HCT116 (cell line): ENCODE results near the gene TEX29. TPM values are rescaled to one million over a fixed set of nuclear protein-coding genes. Genes with fewer than 3 reads are reported as not detected.

Source experiments
- ATAC-seq: fragments of 200-7000 bp; cut with Tn5 transposase; 2 replicates; pipeline ENCODE4 v1.9.1; 2020; ENCODE audit warnings: mild to moderate bottlenecking, moderate library complexity
- BruUV-seq: library from RNA; stranded (reverse); fragments of 400-500 nt; replicated peaks from 2 replicates; lab custom pipeline; 2021; lab: Mats Ljungman, UMichigan
- CTCF ChIA-PET: fragments of 300-600 bp; sonication (Branson Sonifier 250); formaldehyde crosslinking; loops from one replicate; lab custom pipeline; 2021; ENCODE audit warnings: antibody characterized with exemption; lab: Charles Lee
- POLR2A ChIA-PET: fragments of 300-600, 350-600 bp; sonication (Branson Sonifier 250); formaldehyde crosslinking; loops from one replicate; lab custom pipeline; 2021; ENCODE audit warnings: antibody characterized with exemption; lab: Charles Lee
- RAD21 ChIA-PET, 2 experiments: fragments of 300-600 bp; sonication (Branson Sonifier 250); formaldehyde crosslinking; loops; one replicate each; lab custom pipeline; 2023; ENCODE audit warnings: low total read pairs in 2 of 2; ENCODE audit not compliant: uncharacterized antibody in 2 of 2, unreplicated experiment in 2 of 2, low non-redundant PET in 1 of 2; lab: Charles Lee
- DNase-seq: peaks from one replicate; pipeline ENCODE4 v3.0.0-alpha.2; 2010; ENCODE audit warnings: low read depth, low spot score
- H2AFZ ChIP-seq: fragments of 200-600 bp; shearing (Covaris generic), sonication (generic); 2 replicates; pipeline ENCODE4 v1.6.1; 2017; ENCODE audit warnings: low read depth, mixed run types, mixed read lengths, antibody characterized with exemption, low read length; ENCODE audit not compliant: poor library complexity, severe bottlenecking
- H3K27ac ChIP-seq: 2 replicates; pipeline ENCODE4 v1.5.1; 2012; ENCODE audit warnings: low read depth, low read length
- H3K27me3 ChIP-seq: fragments of 200-600 bp; sonication (generic); 2 replicates; pipeline ENCODE4 v1.6.1; 2016; ENCODE audit warnings: mixed run types, low read length, mixed read lengths; ENCODE audit not compliant: insufficient read depth
- H3K36me3 ChIP-seq, 2 experiments: fragments of 200-500 bp in 1 of 2; fragments of 200-600 bp in 1 of 2; sonication (Bioruptor generic) in 1 of 2; sonication (generic) in 1 of 2; 2 replicates each; pipeline versions ENCODE4 v1.5.1 to v1.6.1; 2014 to 2016; ENCODE audit warnings: low read length in 2 of 2, inconsistent platforms in 1 of 2, mixed read lengths in 1 of 2, mixed run types in 1 of 2; ENCODE audit not compliant: insufficient read depth in 2 of 2, control insufficient read depth in 1 of 2
- H3K4me1 ChIP-seq, 2 experiments: fragments of 200-600 bp in 1 of 2; sonication (generic) in 1 of 2; 2 replicates each; pipeline versions ENCODE4 v1.5.1 to v1.6.1; 2012 to 2017; ENCODE audit warnings: low read length in 2 of 2, inconsistent platforms in 1 of 2, mild to moderate bottlenecking in 1 of 2, mixed read lengths in 1 of 2, mixed run types in 1 of 2, moderate library complexity in 1 of 2; ENCODE audit not compliant: insufficient read depth in 2 of 2, control insufficient read depth in 1 of 2
- H3K4me2 ChIP-seq: fragments of 200-600 bp; sonication (generic); 2 replicates; pipeline ENCODE4 v1.6.1; 2017; ENCODE audit warnings: mixed run types, low read length, mixed read lengths
- H3K4me3 ChIP-seq, 2 experiments: fragments of 200-600 bp in 1 of 2; sonication (generic) in 1 of 2; replicated peaks in 1 of 2; 2 replicates each; pipeline ENCODE4 v1.5.1; 2011 to 2016; ENCODE audit warnings: low read length in 2 of 2, control low read depth in 1 of 2, low read depth in 1 of 2, mild to moderate bottlenecking in 1 of 2, mixed read lengths in 1 of 2, mixed run types in 1 of 2
- H3K79me2 ChIP-seq: fragments of 200-600 bp; sonication (generic); 2 replicates; pipeline ENCODE4 v1.6.1; 2017; ENCODE audit warnings: mild to moderate bottlenecking, mixed run types, low read length, moderate library complexity, mixed read lengths; ENCODE audit not compliant: insufficient read depth
- H3K9ac ChIP-seq: fragments of 200-600 bp; sonication (generic); 2 replicates; pipeline ENCODE4 v1.6.1; 2016; ENCODE audit warnings: low read length, mixed read lengths
- H3K9me2 ChIP-seq: fragments of 200-600 bp; sonication (generic), shearing (Covaris generic); 2 replicates; pipeline ENCODE4 v1.6.1; 2017; ENCODE audit warnings: mixed run types, mild to moderate bottlenecking, moderate library complexity; ENCODE audit not compliant: insufficient read depth
- H3K9me3 ChIP-seq, 2 experiments: fragments of 200-500 bp in 1 of 2; fragments of 200-600 bp in 1 of 2; sonication (Bioruptor generic) in 1 of 2; sonication (generic) in 1 of 2; 2 replicates each; pipeline ENCODE4 v1.6.1; 2014 to 2017; ENCODE audit warnings: low read length in 2 of 2, mixed read lengths in 2 of 2, inconsistent platforms in 1 of 2, low read depth in 1 of 2, mild to moderate bottlenecking in 1 of 2, mixed run types in 1 of 2, moderate library complexity in 1 of 2; ENCODE audit not compliant: control insufficient read depth in 1 of 2, insufficient read depth in 1 of 2
- H4K20me1 ChIP-seq: fragments of 200-600 bp; sonication (generic), shearing (Covaris generic); 2 replicates; pipeline ENCODE4 v1.6.1; 2017; ENCODE audit warnings: mixed run types, mild to moderate bottlenecking, moderate library complexity; ENCODE audit not compliant: insufficient read depth
- CBX3 ChIP-seq: IDR thresholded peaks from 2 replicates; pipeline ENCODE4 v1.6.1; 2012; ENCODE audit warnings: low read depth
- CEBPB ChIP-seq: IDR thresholded peaks from 2 replicates; pipeline ENCODE4 v1.6.1; 2012; ENCODE audit warnings: low read depth
- CTCF ChIP-seq, 3 experiments: fragments of 200-600 bp in 1 of 3; sonication (generic) in 1 of 3; IDR thresholded peaks in 2 of 3; conservative IDR thresholded peaks in 1 of 3; 2 replicates each; pipeline ENCODE4 v1.5.1; 2012 to 2017; ENCODE audit warnings: low read depth in 2 of 3, low read length in 2 of 3, antibody characterized with exemption in 1 of 3, borderline replicate concordance in 1 of 3, control low read depth in 1 of 3, mild to moderate bottlenecking in 1 of 3, mixed read lengths in 1 of 3, mixed run types in 1 of 3, moderate library complexity in 1 of 3; ENCODE audit not compliant: insufficient read depth in 1 of 3
- EGR1 ChIP-seq: IDR thresholded peaks from 2 replicates; pipeline ENCODE4 v1.6.1; 2012; ENCODE audit warnings: low read depth
- ELF1 ChIP-seq: IDR thresholded peaks from 2 replicates; pipeline ENCODE4 v1.6.1; 2012; ENCODE audit warnings: low read depth, borderline replicate concordance
- EZH2 ChIP-seq: fragments of 200-600 bp; sonication (generic); IDR thresholded peaks from 2 replicates; pipeline ENCODE4 v1.6.1; 2017; ENCODE audit warnings: antibody characterized with exemption, mixed run types
- FOSL1 ChIP-seq: IDR thresholded peaks from 2 replicates; pipeline ENCODE4 v1.6.1; 2012; ENCODE audit warnings: low read depth
- MAX ChIP-seq: IDR thresholded peaks from 2 replicates; pipeline ENCODE4 v1.6.1; 2012
- POLR2A ChIP-seq: IDR thresholded peaks from 2 replicates; pipeline ENCODE4 v1.7.0; 2011; ENCODE audit warnings: borderline replicate concordance; ENCODE audit not compliant: insufficient read depth, insufficient read length; ENCODE audit errors: extremely low read depth
- POLR2AphosphoS5 ChIP-seq: IDR thresholded peaks from 2 replicates; pipeline ENCODE4 v1.6.1; 2011; ENCODE audit warnings: mild to moderate bottlenecking, low read depth, low read length, moderate library complexity
- RAD21 ChIP-seq: IDR thresholded peaks from 2 replicates; pipeline ENCODE4 v1.6.1; 2012; ENCODE audit warnings: low read depth, mild to moderate bottlenecking
- REST ChIP-seq: IDR thresholded peaks from 2 replicates; pipeline ENCODE4 v1.6.1; 2012; ENCODE audit warnings: low read depth
- SIN3A ChIP-seq: IDR thresholded peaks from 2 replicates; pipeline ENCODE4 v1.6.1; 2012; ENCODE audit warnings: low read depth
- SP1 ChIP-seq: IDR thresholded peaks from 2 replicates; pipeline ENCODE4 v1.6.1; 2012; ENCODE audit warnings: low read depth
- ZFX ChIP-seq: fragments of 450-650 bp; IDR thresholded peaks from 2 replicates; pipeline ENCODE4 v1.6.1; 2017
- ZNF274 ChIP-seq: fragments of 200-500 bp; sonication (Bioruptor generic); IDR thresholded peaks from 2 replicates; pipeline ENCODE4 v1.6.1; 2014; ENCODE audit warnings: mild to moderate bottlenecking, low read depth, low read length, inconsistent platforms
- intact Hi-C: fragments of 100-400 bp; cut with micrococcal nuclease; formaldehyde crosslinking; loops from 2 replicates; pipeline ENCODE4 v1.10.0; 2022
- total RNA-seq: library from RNA; stranded (reverse); gene quantifications from one replicate; pipeline ENCODE4 v1.2.1, GENCODE V29; 2021; ENCODE audit not compliant: unreplicated experiment

The TEX29 gene
- total RNA-seq, 1 experiment from 2014 or later, result not detected

GRCh38 chr13:111329641-111330040, 9.2 kb downstream of the TEX29 start:
- Histone ChIP-seq H3K9me3 (no peaks in the 10 kb centered on the region), H3K27me3 (0 out of 2 replicates have a peak, but pooled peaks cover 3% of the 10 kb centered on the region), H3K9me2 (no peaks in the 10 kb centered on the region), H3K4me3 (no peak overlapping the region), H3K9ac (no peak overlapping the region), H2AFZ (no peak overlapping the region), H3K4me1 (no peaks in the 10 kb centered on the region), H3K79me2 (no peaks in the 10 kb centered on the region), H4K20me1 (no peaks in the 10 kb centered on the region), H3K27ac (no peak overlapping the region), H3K36me3 (no peaks in the 10 kb centered on the region), H3K4me2 (no peak overlapping the region)
- ATAC-seq, result no peak
- no peak for DNase-seq
- RAD21 ChIA-PET, result no interaction called here
- POLR2A ChIA-PET, result no interaction called here
- intact Hi-C loops, result no loop called here
- no peak for TF ChIP-seq EGR1
- TF ChIP-seq ZNF274, result no peak
- TF ChIP-seq MAX, result no peak
- no peak for TF ChIP-seq ZFX
- TF ChIP-seq REST, result no peak
- no peak for TF ChIP-seq SP1
- no peak for TF ChIP-seq FOSL1
- no peak for TF ChIP-seq CBX3
- TF ChIP-seq EZH2, result no peak
- TF ChIP-seq CEBPB, result no peak
- TF ChIP-seq CTCF (IDR thresholded peaks at IDR 0.05 in 2 of 3, conservative IDR thresholded peaks at IDR 0.05 in 1 of 3; ENCODE audit: borderline replicate concordance in 1 of 3, insufficient read depth in 1 of 3, low read depth in 2 of 3, low read length in 2 of 3), result no peak
- TF ChIP-seq RAD21, result no peak
- no peak for TF ChIP-seq SIN3A
- no peak for TF ChIP-seq POLR2AphosphoS5
- no peak for TF ChIP-seq ELF1
- TF ChIP-seq POLR2A, result no peak
- CTCF ChIA-PET, result no interaction called here
- no TSS peak for BruUV-seq
